NCI-H446 treated with DMSO at 0.1 percent for 48 hours (cell line): Measurements from ENCODE around the gene ACKR2.

Experiments
- DNase-seq: peaks from one replicate; lab custom pipeline; 2025; lab: John Stamatoyannopoulos, UW

ACKR2 gene

DNA sequence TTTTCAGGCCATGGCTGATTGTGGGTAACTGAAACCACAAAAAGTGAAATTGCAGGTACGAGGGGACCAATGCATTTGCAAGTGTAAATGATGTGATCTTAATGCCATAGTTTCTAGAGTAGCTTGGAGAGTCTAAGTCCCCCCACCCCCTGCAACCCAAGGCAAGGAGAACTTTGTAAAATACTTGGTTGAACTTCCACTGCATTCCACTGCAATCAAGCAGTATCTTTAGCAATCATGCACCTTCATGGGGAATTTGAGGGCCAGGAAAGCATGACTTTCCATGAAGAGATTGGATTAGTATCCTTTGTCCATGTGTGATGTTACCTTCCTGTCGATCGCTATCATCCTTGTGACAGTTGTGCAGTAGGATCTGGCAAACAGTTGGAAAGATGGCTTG lies 77.8 kb downstream of the ACKR2 start:
- DNase-seq, result no peak

DNA sequence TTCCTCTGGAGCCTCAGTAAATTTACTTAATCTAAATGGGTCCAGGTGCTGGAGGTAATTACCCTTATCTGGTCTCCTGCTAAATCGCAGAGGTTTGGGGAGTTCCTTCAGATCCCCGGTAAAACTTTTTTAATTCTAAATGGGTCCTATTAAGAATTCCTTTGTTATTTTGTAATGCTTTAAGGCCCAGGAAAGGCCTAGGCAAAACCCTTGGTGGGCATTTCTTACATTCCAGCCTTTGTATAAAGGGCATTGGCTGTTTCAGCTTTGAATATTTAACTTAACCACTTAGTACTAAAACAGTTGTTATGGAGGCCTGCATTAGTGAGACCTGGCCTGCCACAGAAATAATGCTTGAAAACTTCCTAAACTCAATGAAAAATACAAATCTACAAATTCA lies 81.8 kb downstream of the ACKR2 start:
- DNase-seq, result no peak

DNA sequence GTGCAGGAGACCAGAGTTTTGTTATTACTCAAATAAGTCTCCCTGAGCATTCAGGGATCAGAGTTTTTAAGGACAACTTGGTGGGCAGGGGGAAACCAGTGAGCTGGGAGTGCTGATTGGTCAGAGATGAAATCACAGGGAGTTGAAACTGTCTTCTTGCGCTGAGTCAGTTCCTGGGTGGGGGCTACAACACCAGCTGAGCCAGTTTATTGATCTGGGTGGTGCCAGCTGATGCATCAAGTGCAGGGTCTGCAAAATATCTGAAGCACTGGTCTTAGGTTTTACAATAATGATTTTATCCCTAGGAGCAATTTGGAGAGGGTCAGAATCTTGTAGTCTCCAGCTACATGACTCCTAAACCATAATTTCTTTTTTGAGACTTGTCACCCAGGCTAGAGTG lies 82.9 kb downstream of the ACKR2 start:
- no peak for DNase-seq

DNA sequence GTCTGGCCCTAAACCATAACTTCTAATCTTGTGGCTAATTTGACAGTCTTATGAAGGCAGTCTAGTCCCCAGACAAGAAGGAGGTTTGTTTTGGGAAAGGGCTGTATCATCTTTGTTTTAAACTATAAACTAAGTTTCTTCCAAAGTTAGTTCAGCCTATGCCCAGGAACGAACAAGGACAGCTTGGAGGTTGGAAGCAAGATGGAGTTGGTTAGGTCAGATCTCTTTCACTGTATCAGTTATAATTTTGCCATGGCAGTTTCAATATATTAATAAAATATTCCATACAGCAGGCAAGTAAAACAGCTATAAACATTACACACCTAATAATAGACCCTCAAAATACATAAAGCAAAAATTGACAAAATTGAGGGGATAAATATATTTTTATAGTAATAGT lies 83.6 kb downstream of the ACKR2 start:
- DNase-seq, result no peak

DNA sequence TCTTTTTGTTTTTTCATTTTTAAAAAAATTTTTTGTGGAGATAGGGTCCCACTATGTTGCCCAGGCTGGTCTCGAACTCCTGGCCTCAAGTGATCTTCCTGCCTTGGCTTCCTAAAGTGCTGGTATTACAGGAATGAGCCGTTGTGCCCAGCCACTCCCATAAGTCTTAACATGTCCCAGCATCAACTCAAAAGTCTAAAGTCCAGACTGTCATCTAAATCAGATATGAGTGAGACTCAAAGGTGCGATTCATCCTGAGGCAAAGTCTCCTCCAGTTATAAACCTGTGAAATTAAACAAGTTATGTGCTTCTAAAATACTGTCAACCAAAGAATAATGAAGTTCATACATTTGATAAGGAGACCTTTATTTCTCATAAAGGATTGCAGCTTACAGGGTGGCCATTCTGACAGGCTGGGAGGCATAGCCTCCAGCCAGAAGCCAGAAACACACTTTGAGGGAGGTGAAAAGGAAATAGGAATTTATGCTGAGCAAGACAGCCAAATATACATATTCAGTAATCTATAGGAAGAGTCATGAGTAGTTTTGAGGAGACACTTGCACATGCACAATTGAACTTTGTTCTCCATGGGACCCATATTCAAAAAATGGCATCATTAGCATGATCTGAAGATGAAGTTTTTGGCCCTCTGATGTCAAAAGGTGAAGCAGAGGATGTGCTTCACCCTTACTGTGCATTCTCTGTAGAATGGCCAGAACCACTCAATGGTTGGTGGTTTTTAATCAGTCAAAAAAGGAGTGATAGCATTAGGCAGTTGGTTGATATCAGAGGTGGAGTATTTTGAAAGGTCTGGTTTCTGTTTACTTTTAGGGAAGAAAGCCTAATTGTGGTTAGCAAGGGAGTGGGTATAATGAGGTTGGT lies 85.7 kb downstream of the ACKR2 start:
- DNase-seq, result no peak

DNA sequence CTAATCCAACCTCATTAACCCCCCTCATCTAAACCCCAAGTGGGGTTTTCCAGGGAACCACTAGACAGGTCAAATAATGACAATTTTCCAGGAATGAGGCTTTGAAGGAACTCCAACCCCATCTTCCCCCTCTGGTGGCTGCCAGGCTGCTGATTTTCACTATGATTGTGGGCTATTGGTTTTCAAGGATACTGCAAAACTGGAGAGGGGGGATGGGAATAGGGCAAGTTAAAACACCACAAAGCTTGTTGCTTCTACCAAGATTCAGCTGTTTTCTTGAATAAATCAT lies 86.3 kb downstream of the ACKR2 start:
- no peak for DNase-seq

DNA sequence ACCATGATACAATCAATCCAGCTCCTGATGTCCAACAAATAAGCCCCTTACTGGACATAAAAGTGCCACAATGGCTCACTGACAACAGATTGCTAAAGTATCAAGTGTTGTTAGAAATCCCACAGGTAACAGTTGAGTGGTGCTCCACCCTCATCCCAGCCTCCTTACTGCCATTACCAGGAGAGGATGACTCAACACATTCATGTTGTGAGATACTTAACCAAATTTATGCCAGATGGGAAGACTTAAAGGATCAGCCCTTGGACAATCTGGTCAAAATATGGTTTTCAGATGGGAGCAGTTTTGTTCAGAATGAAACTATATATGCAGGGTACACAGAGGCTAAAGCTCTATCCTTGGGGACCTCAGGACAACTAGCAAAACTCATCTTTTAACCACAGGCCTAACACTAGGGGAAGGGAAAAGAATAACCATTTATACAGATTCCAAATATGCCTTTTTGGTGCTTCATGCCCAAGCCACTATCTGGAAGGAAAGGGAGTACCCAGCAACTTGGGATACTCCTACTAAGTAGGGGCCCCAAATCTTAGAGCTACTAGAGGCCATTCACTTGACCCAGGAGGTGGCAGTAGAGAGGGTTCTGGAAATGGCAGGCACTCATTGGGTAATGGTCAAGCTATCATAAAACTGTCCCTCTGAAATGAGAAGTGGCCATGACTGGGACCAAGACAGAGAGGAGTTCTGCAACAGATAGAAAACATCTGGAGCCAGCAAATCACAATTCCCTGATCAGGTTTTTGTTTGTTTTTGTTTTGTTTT lies 89.8 kb downstream of the ACKR2 start:
- DNase-seq, result no peak

DNA sequence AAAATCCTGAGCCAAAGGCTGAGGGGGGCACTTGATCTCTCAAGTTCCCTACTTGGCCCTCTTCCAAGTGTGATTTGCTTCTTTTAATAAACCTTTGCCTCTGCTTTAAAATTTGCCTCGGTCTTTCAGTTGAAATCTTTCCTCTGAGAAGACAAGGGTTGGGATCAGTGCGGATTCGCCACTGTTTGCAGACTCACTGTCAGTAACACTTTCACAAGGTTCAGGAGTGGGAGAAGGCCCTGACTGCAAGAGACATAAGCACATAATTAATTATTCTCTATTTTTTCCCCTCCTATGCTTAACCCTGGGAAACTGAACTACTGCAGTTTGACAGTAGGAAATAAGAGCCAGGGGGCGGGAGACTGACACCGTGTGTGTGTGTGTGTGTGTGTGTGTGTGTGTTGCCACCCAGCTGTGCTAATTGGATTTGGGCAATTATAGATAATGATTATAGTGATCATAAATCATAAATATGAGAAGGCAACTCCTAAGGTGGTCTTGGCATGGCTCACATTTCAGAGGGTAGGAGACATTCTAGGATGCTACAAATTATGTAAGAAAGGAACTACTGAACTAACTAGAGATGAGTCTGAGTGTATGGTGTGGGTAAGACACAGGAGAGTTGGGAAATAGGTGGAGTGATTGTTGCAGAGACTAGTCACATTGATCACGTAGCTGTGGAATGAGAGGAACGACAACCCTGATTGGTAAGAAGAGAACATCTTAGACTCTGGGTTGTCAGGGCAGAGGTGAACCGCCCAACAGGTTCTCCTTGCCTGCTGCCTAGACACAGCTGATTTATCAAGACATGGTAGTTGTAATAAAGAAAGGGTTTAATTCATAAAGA lies 91.2 kb downstream of the ACKR2 start:
- DNase-seq, result no peak

DNA sequence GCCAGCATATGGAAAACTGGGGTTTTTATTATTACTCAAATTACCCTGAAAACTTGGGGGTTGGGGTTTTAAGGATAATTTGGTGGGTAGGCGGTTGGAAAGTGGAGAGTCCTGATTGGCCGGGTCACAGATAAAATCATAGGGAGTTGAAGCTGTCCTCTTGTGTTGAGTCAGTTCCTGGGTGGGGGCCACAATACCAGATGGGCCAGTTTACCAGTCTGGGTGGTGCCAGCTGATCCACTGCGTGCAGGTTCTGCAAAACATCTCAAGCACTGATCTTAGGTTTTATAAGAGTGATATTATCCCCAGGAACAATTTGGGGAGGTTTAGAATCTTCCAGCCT lies 91.8 kb downstream of the ACKR2 start:
- no peak for DNase-seq

DNA sequence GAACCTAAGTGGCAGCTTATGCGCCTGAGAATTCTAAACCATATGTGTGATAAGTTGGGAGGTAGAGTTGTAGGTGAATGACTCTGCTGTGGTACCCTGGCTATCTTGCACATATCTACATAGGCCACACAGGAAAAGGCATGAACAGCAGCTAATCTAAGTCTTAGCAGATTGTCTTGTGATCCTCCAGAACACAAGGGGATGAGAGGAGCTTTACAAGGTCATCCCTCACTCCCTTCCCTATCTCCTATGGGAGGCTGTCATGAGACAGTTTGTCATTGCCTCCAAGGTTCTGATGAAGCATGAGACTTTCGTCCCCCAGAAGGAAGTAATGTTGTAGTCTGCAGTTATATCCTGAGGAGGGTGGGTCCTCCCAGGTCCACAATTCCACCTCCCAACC lies 93.0 kb downstream of the ACKR2 start:
- no peak for DNase-seq

DNA sequence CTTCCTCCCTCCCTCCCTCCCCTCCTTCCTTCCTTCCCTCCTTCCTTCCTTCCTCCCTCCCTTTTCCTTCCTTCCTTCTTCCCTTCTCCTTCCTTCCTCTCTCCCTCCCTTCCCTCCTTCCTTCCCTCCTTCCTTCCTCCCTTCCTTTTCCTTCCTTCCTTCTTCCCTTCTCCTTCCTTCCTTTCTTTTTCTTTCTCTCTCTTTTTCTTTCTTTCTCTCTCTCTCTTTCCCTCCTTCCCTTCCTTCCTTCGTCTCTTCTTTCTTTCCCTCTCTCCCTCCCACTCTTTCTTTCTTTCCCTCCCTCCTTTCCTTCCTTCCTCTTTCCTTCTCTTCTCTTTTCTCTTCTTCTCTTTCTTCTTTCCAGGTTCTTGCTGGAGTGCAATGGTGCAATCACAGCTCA lies 94.8 kb downstream of the ACKR2 start:
- no peak for DNase-seq

DNA sequence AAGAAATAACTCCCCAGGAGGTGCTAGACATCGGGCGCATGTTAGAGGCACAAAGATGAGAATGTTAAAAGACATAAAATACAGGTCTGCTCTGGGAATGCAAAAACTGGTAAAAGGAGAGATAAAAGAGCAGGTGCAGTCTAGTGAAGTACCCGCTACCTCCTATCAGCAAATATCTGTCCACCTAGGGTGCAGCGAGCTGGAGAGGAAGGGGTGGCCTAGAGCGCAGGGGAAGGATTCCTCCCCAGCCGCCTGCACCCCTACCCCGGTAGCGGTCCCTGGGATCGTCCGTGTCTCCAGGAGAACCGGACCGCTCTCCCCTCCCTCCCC lies 96.5 kb downstream of the ACKR2 start:
- DNase-seq, result no peak

DNA sequence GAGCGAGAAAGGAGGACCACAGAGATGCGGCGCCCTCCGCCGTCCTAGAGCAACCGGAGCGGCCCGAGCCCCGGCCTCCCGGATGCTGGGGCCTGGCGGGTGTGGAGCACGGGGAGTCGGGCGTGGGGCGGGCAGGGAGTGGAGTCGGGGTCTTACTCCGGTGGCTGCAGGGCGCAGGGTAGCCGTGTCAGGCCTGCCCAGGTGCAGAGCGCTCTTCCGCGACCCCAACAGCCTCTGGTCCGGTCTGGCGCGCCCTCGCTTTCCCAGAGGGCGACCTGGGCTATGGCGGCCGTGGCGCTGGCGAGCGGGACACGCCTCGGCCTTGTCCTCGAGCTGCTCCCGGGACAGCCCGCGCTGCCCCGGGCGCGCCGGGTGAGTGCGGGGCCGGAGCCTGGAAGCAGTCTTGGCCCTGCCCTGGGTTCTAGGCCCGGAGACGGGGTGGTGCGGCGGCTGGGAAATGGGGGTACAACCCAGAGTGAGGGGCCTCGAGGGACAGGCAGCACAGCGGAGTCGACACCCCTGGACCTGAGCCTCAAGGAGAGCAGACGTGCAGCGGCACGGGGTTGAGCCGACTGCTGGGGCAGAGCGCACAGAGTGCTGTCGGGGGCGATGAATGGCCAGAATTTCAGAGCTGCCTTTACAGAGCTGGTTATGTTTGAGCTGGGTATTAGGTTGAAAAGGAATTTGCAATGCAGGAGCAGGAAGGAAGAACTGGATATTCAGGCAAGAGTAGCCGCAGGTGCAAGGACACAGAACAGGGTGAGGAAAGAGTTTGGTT lies 97.0 kb downstream of the ACKR2 start, which contains the start of gene ZNF662:
Gene ZNF662, plus strand, starts transcription at position 73 of the 778 bp plus-strand sequence. CDS start 1,973 bp downstream, outside the sequence.
- no peak for DNase-seq

DNA sequence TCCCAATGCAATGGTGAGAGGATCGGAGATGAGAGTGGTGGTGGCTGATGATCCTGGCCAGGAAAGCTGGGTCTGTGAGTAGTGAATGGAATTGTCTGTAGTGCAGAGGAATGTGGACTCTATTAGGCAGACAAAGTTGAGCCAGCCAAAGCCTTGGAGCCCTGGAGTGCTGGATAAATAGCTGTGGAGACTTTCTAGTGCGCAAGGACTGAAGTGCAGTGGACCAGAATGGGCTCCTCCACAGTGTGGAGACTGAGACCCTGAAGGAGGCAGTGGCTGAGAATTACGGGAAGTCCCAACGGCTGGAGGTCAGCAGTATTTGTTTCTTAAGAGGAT lies 97.6 kb downstream of the ACKR2 start:
- DNase-seq, result no peak

DNA sequence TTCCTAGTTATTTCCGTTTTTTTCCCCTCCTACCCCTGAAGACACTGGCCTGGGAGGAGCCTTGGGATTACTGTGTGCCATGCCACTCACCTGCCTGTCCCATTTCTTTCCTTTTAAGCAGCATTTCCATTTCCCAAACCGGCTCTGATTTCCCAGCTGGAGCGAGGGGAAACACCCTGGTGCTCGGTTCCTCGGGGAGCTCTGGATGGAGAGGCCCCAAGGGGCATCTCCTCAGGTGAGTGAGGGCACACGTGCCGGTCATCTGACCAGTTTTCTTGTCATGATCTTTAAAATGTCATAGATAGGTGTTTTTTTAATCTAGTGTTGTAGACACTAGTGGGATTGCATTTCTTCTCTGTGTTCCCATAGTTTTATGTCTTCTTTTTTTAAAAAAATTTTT lies 99.4 kb downstream of the ACKR2 start:
- DNase-seq, result no peak

DNA sequence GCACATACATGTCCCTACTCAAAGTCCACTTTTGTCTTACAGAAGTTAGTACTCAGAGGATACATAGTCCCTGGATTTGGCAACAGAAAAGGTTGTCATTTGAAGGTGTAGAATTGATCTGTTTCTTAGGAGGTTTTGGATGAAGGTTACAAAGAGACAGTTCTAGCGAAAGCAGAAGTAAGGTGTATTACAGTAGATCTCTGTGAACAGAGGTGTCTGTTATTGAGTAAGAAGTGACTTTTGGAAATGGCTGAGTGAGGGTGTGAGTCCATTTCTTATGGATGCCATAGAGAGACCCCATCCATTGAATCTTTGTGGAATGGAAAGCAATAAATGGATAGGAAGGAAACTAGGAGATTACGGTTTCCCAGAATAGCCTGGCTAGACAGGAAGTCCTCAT lies 102.3 kb downstream of the ACKR2 start:
- no peak for DNase-seq

DNA sequence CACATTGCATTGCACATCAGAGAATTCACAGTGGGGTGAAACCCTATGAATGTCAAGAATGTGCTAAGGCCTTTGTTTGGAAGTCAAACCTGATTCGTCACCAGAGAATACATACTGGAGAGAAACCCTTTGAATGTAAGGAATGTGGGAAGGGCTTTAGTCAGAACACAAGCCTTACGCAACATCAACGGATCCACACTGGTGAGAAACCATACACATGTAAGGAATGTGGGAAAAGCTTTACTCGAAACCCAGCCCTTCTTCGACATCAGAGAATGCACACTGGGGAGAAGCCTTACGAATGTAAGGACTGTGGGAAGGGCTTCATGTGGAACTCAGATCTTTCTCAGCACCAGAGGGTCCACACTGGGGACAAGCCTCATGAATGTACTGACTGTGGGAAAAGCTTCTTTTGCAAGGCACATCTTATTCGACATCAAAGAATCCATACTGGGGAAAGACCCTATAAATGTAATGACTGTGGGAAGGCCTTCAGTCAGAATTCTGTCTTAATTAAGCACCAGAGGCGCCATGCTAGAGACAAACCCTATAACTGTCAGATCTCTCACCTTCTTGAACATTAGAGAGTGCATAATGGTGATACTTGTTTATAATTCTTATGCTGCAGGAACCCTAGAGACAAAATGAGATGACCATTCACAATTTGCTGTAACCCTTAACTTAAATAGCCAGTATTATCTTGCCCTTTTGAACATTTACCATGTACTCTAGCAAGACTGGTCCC lies 105.7 kb downstream of the ACKR2 start:
- DNase-seq, result no peak
